Esophagus mucosa (tissue), 1 donor: ENCODE data around the gene KCTD7. TPM values are rescaled to one million over a fixed set of nuclear protein-coding genes. Genes with fewer than 3 reads are reported as not detected.
A peak's percentile ranks its signal among the peaks of the same experiment; 100 is the strongest.
"Not testable (repeated sequence)": the region's sequence is repeated elsewhere in the genome, so short reads cannot be mapped to it uniquely, and the experiment has no call there.

Experiments used
- ATAC-seq: fragments of 200-7000 bp; cut with Tn5 transposase; one replicate; pipeline ENCODE4 v1.9.1; 2020
- total RNA-seq: library from RNA; stranded (reverse); gene quantifications from one replicate; pipeline ENCODE4 v1.2.4, GENCODE V29; 2023
- donor health status: DM: yes; HTN: yes; CAD: no.

The KCTD7 gene
- total RNA-seq, 1 donor from 2014 or later: 2.1 TPM

DNA sequence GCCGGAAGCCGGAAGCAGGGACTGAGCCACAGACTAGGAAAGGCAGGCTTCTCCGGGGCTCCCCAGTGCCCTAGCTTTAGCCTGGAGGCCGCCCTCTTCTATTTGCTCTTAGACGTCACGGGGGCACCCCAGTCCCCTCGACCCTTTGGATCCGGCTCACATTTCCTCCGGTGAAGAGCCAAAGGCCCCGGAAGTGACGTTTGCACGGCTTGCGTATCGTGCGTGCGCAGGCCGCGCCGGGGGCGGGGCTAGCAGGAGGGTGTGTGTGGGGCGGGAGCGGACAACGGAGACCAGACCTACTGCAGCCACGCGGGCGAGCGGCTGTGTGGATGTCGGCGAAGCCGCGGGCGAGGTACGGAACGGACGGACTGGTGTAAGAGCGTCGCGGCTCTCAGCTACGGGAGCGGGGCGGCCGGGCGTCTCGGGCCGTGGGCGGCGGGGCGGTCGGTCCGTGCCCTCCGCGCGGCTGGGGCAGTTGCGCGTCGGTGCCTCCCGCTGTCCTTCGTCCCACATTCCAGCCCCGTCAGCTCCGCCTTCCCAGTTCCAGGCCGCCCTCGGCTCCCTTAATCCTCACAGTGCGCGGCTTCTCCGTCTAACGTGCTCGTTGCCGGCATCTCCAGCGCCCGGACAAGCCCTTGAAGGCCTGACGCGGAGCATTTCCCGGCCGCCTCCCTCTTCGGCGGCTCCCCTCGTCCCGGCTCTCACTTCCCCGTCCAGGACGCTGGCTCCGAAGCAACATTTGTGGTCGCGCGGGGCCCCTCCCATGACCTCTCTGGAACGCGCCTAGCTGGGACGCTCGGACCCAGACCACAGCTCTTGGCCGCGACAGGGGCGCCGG, 25.8 kb downstream of the KCTD7 start:
- peak; percentile 98 for ATAC-seq

DNA sequence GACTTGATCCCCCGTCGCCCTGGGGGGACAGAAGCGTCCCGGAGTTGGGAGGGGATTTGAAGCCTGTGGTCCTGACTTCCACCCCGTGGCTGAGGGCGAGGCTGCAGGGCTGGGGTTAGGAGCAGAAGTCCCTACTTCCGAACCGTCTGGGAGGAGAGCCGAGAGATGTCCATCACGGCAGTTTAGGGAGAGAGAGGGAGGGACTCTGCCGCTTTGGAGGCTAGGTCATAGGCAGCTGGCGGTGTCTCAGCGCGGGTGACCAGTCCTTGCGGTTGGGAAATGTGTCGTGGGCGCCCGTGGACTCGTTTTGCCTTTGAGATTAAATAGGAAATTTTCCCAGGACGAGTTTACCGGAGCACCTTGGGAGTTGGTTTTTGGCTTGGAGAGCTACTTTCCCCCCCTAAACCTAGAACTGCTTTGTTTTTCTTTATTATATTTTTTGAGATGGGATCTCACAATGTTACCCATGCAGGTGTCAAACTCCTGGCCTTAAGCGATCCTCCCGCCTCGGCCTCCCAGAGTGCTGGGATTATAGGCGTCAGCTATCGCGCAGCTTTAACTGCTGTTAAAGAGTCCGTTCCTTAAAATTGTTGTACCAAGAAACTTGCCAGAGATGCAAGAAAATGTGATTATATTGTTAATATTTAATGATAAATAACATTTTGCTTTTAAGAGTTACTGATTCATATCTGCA, 26.6 kb downstream of the KCTD7 start:
- peak; percentile 64 for ATAC-seq

DNA sequence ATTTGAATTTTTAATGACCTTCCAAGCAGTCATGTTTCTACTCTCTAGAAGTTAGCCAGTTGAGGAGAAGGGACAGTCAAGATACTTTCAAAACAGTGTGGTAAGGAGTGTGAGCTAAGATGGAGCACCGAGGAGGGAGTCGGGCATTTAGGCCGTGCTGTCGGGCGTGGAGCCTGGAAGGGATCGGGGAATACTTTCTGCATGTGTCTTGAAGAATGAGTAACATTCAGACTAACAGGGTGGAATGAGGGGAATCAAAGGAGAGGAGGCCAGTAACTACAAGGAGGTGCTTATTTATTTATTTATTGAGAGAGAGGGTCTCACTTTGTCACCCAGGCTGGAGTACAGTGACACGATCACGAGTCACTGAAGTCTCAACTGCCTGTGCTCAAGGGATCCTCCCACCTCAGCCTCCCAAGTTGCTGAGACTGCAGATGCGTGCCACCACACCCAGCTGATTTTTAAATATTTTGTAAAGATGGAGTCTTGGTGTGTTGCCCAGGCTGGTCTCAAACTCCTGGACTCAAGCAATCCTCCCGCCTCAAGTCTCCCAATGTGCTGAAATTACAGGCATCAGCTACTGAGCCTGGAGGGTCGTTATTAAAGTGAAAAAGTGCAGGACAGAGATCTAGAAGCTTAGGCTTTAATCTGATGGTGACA, 27.3 kb downstream of the KCTD7 start:
- ATAC-seq: not testable (repeated sequence)

DNA sequence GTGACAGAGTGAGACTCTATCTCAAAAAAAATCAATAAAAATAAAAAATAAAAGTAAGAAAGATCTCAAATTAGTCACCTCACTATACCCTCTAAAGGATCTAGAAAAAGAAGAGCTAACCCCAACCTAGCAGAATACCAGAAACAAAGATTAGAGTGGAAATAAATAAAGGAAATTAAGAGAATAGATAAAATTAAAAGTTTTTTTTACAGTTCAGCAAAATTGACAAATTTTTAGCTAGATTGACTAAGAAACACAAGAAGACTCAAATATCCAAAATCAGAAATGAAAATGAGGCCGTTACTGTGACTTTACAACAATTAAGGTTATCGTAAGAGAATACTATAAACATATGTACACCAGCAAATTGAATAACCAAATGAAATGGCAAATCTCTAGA, 29.1 kb downstream of the KCTD7 start:
- ATAC-seq: no peak

GRCh38 chr7:66662646-66663264, 34.1 kb downstream of the KCTD7 start:
- peak; percentile 26 for ATAC-seq

DNA sequence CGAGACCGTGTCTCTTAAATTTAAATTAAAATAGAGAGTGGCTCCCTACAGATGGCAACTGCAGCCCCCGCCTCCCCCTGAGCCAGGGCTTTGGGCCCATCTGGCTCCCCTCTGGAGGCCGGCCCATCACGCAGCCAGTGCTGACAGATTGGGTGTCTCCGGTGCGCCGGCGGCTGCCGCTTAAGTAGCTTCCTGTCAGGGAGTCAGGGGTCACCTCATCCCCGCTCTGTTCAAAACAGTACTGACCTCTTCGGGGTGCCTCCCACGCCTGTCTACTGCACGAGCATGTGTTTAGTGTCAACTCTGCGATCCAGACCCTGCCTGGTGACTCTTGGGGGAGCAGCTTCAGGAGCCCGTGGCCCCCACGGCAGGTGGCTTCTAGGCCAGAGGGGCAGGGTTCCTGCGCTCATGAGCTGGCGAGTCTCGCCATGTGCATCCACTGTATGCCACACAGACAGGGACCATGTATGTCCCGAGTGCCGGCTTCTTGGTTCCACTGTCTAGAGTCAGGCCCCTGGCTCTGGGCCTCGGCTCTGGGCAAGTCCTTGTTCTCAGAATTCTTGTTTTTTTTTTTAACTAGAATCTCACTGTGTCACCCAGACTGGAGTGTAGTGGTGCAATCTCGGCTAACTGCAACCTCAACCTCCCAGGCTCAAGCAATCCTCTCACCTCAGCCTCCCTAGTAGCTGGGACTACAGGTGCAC, 36.1 kb downstream of the KCTD7 start:
- ATAC-seq: no peak

- no peak for ATAC-seq
Measured at GRCh38 chr7:66666313-66666952, 37.8 kb downstream of the KCTD7 start.

DNA sequence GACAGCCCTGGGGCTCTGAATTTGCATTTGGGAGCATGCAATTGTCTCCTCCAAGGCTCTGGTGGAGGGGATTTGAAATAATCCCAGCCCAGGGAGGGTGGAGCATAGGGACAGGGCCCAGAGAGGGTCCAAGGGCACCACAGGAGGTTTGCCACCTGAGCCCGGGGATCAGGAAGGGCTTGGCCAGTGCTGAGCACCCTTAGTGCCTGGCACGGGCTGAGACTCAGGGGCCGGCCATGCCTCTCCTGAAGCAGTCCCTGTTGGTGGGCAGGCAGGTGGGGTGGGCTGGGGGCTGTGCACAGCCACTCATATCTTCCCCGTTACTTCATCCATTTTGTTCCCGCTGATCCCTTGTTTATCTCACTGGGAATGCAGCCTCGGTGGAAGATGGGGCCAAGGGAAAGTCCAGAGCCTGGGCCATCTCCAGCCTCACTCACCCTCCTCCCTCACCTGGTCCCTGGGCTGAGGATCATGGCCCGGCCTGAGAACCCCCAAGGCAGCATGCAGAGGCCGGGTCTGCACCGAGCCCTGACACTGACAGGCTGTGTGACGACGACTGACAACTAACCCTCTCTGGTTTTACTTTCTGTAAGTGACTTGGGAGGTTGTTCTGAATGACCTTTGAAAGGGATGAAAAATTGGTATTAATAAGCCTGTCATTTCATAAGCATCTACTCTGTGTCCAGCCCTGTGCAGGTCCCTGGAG, 38.5 kb downstream of the KCTD7 start:
- no peak for ATAC-seq

GRCh38 chr7:66668112-66668511, 39.4 kb downstream of the KCTD7 start:
- ATAC-seq: no peak

GRCh38 chr7:66668677-66669076, 40.0 kb downstream of the KCTD7 start:
- ATAC-seq: no peak

DNA sequence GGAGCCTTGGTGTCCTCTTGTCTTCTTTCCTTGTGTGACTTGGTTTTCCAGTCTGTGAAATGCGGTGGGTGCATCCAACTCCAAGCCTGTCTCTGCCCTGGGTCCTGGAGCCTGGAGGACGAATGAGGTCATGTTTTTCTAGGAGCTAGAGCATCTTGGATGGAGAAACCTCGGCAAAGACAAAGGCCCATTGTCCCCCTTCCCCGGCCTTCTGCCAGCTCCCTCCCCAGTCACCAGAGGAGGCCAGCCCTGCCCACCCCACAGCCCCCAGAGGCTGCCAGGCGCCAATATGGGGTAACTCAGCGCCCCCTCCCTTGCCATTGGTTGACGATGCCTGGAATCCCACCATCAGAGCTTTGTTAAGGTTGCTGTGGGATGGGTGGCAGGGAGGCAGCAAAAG, 40.4 kb downstream of the KCTD7 start:
- ATAC-seq: no peak

DNA sequence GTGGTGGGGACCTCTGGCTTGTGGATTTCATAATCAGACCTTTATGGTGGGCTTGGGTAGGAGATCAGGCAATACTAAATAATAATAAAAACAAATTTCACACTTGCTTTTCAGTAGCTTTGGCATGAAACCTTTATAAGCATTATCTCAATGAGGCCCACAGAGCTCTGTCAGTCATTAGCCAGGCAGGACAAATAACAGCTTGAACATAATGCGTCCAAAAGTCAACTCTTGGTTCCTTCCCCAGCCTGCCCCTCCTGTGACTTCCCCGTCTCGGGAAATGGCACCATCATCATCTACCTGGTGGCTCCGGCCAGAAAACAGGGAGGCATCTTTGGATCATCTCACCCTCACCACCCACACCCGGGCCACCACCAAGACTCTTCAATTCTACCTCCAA, 40.8 kb downstream of the KCTD7 start:
- ATAC-seq: no peak

- ATAC-seq: no peak
Measured at GRCh38 chr7:66671034-66671433, 42.4 kb downstream of the KCTD7 start.

DNA sequence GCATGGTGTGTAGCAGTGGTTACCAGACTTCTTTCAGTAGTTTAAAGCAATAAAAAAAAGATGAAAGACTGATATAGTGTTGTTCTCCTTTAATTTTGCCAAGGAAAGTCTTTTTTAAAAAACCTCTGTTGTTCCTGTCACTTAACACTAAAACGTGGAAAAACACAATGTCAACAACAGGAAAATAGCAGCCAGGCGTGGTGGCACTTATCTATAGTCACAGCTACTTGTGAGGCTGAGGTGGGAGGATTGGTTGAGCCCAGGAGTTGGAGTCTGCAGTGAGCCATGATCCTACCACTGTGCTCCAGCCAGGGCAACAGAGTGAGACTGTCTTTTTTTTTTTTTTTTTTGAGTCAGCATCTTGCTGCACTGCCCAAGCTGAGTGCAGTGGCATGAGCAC, 42.8 kb downstream of the KCTD7 start:
- ATAC-seq: not testable (repeated sequence)

DNA sequence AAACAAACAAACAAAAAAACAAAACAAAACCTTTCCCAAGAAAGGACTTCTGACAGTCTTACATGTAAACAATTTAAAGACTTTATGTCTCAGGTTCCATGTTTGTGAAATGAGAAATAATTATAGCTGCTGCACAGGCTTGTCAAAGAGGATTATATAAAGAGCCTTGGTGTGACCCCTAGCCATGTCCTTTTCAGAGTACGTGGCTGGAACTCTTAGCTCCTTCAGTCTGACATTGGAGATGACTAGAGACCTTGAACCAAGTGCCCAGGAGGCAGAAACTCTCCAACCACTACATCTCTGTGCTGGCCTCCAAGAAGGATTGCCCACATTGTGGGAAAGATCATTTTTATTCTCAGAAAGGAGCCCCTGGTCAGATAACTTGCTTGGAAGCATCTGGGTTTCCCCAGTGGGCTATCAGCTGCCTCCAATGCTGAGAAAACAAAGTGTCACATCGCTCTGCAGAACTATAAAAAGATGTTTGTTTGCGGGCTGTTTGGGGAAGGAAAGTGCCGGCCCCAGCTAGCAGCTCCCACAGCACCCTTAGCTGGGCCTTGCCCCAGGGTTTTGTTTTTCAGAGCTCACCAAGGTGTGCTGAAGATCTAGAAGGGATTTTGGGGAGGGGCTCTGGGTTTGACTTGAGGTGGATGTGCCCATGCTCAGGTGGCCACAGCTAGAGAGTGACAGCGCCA, 43.9 kb downstream of the KCTD7 start:
- ATAC-seq: not testable (repeated sequence)

DNA sequence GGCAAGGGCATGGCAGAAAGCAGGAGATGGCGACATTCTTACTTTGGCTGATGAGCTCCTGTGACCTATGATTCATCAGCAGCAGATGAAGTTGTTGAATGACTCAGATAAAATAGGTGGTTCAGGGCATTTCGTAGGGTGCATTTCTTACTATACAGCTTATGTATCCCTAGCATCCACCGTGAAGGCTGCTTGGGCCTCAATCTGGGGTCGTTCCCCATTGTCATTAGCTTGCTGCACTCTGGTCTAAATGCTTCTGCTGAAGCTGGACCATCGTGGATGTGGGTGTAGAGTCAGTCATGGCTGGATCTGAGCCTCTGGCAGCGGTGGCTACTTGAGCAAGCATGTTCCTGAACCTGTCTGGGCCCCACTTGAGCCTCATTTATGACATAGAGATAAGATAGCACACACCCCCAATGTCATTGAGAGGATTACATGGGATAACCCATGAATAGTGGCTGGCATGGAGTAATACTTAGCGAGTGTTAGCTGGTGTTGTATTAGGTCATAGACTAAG, 44.5 kb downstream of the KCTD7 start:
- ATAC-seq: peak; percentile 89

DNA sequence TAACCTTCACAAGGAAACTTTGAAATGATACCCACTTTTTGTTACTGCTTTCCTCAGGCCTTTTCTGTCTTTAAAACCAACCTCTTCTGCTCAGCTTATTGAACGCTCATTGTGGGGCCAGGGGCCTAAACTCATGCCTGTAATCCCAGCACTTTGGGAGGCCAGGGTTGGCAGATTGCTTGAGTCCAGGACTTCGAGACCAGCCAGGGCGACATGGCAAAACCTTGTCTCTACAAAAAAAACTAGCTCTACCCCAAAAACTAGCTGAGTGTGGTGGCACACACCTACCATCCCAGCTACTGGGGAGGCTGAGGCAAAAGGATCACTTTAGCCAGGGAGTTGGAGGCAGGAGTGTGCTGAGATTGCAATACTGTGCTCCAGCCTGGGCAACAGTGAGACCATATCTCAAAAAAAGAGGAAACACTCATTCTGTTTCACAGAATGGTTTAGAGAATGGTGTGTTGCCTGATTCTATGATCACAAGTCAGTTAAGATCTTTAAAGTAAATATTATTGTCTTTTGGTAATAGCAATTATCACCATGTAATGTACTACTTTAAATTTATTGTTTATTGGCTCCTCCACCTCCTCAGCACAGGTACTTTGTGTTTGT, 51.1 kb downstream of the KCTD7 start:
- ATAC-seq: no peak

- peak; percentile 98 for ATAC-seq
Measured at GRCh38 chr7:66681491-66682349, 53.0 kb downstream of the KCTD7 start.
